ENCODE data around the gene ZNF8.

GRCh38 chr19:58346961-58347929, 68.5 kb downstream of the ZNF8 start:
- TF ChIP-seq POLR2A (IDR thresholded peaks at IDR 0.05) (peak in 1 of 3 donors; percentile 12), POLR2AphosphoS5 (IDR thresholded peaks at IDR 0.05) (peak; percentile 81 to 87 (median 81))
- TF ChIP-seq, protein P1, sequence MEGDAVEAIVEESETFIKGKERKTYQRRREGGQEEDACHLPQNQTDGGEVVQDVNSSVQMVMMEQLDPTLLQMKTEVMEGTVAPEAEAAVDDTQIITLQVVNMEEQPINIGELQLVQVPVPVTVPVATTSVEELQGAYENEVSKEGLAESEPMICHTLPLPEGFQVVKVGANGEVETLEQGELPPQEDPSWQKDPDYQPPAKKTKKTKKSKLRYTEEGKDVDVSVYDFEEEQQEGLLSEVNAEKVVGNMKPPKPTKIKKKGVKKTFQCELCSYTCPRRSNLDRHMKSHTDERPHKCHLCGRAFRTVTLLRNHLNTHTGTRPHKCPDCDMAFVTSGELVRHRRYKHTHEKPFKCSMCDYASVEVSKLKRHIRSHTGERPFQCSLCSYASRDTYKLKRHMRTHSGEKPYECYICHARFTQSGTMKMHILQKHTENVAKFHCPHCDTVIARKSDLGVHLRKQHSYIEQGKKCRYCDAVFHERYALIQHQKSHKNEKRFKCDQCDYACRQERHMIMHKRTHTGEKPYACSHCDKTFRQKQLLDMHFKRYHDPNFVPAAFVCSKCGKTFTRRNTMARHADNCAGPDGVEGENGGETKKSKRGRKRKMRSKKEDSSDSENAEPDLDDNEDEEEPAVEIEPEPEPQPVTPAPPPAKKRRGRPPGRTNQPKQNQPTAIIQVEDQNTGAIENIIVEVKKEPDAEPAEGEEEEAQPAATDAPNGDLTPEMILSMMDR (IDR thresholded peaks at IDR 0.05 in 8 of 11, conservative IDR thresholded peaks at IDR 0.05 in 3 of 11) = no peak
